Fibroblast of skin of back (primary cell): Measurements from ENCODE around the gene LRBA.

Source experiments
- DNase-seq: peaks from one replicate; pipeline ENCODE4 v3.0.0-alpha.2; 2013

Gene LRBA

GRCh38 chr4:150315175-150315574, 699.9 kb downstream of the LRBA start:
- DNase-seq = peak; percentile 26

GRCh38 chr4:150314031-150314430, 701.1 kb downstream of the LRBA start:
- no peak for DNase-seq

- peak; percentile 70 for DNase-seq
Observed at GRCh38 chr4:150310159-150310895, 704.8 kb downstream of the LRBA start.

GRCh38 chr4:150308824-150309472, 706.1 kb downstream of the LRBA start:
- DNase-seq = peak; percentile 79

GRCh38 chr4:150306719-150307118, 708.4 kb downstream of the LRBA start:
- DNase-seq = no peak

GRCh38 chr4:150305995-150306394, 709.1 kb downstream of the LRBA start:
- peak; percentile 83 for DNase-seq

GRCh38 chr4:150302553-150302952, 712.5 kb downstream of the LRBA start:
- peak; percentile 96 for DNase-seq

GRCh38 chr4:150299816-150300215, 715.3 kb downstream of the LRBA start:
- no peak for DNase-seq

- DNase-seq = peak; percentile 58
Observed at GRCh38 chr4:150297861-150298474, 717.1 kb downstream of the LRBA start.

- DNase-seq = no peak
Observed at GRCh38 chr4:150289881-150290280, 725.2 kb downstream of the LRBA start.

GRCh38 chr4:150289198-150289597, 725.9 kb downstream of the LRBA start:
- DNase-seq = no peak

GRCh38 chr4:150286656-150287055, 728.4 kb downstream of the LRBA start:
- DNase-seq = no peak

GRCh38 chr4:150283689-150284088, 731.4 kb downstream of the LRBA start:
- DNase-seq = peak; percentile 98

GRCh38 chr4:150280975-150281374, 734.1 kb downstream of the LRBA start:
- DNase-seq = no peak

- peak; percentile 95 for DNase-seq
Observed at GRCh38 chr4:150280081-150280895, 734.8 kb downstream of the LRBA start.

GRCh38 chr4:150278206-150278605, 736.9 kb downstream of the LRBA start:
- no peak for DNase-seq

GRCh38 chr4:150268444-150268843, 746.6 kb downstream of the LRBA start:
- DNase-seq = peak; percentile 38

- no peak for DNase-seq
Observed at GRCh38 chr4:150265806-150266205, 749.3 kb downstream of the LRBA start.

- DNase-seq = peak; percentile 67
Observed at GRCh38 chr4:150264595-150265161, 750.4 kb downstream of the LRBA start.

- DNase-seq = no peak
Observed at GRCh38 chr4:150262611-150263010, 752.5 kb downstream of the LRBA start.

GRCh38 chr4:150261571-150261970, 753.5 kb downstream of the LRBA start:
- no peak for DNase-seq

- no peak for DNase-seq
Observed at GRCh38 chr4:150259861-150260567, 755.1 kb downstream of the LRBA start.
